IMR-90 (cell line): ENCODE results near the gene RMDN2. TPM values are rescaled to one million over a fixed set of nuclear protein-coding genes. Genes with fewer than 3 reads are reported as not detected.
A peak's percentile ranks its signal among the peaks of the same experiment; 100 is the strongest.

ENCODE experiments used
- ATAC-seq: fragments of 200-7000 bp; cut with Tn5 transposase; 2 replicates; pipeline ENCODE4 v1.9.1; 2020; ENCODE audit warnings: low read depth, mild to moderate bottlenecking, moderate library complexity
- BruUV-seq: library from RNA; stranded (reverse); fragments of 400-500 nt; replicated peaks from 2 replicates; lab custom pipeline; 2021; lab: Mats Ljungman, UMichigan
- CTCF ChIA-PET: fragments of 300-600 bp; formaldehyde crosslinking; extraction: SDS; loops from one replicate; lab custom pipeline; 2021; ENCODE audit warnings: antibody characterized with exemption; lab: Yijun Ruan, JAX
- POLR2A ChIA-PET: fragments of 300-600 bp; sonication (Branson Sonifier 250); formaldehyde crosslinking; loops from one replicate; lab custom pipeline; 2022; ENCODE audit warnings: antibody characterized with exemption; ENCODE audit not compliant: unreplicated experiment; lab: Charles Lee
- DNase-seq: peaks from one replicate; pipeline ENCODE4 v3.0.0; 2013
- H2AFZ ChIP-seq: replicated peaks from 2 replicates; pipeline ENCODE3; 2013; ENCODE audit warnings: low read length, mild to moderate bottlenecking; ENCODE audit not compliant: poor library complexity
- H2AK5ac ChIP-seq: 2 replicates; pipeline ENCODE4 v1.6.1; 2013; ENCODE audit warnings: low read depth, low read length, inconsistent platforms
- H2AK9ac ChIP-seq: replicated peaks from 2 replicates; pipeline ENCODE3; 2013; ENCODE audit warnings: mild to moderate bottlenecking, low read depth, low read length, moderate library complexity; ENCODE audit not compliant: poor library complexity
- H2BK120ac ChIP-seq: 2 replicates; pipeline ENCODE4 v1.6.1; 2013; ENCODE audit warnings: low read depth, low read length, inconsistent platforms
- H2BK15ac ChIP-seq: 3 replicates; pipeline ENCODE4 v1.6.1; 2013; ENCODE audit warnings: low read depth, low read length, inconsistent platforms
- H2BK20ac ChIP-seq: 2 replicates; pipeline ENCODE4 v1.6.1; 2013; ENCODE audit warnings: low read depth, mild to moderate bottlenecking, inconsistent platforms, low read length, moderate library complexity
- H2BK5ac ChIP-seq: 2 replicates; pipeline ENCODE4 v1.6.1; 2013; ENCODE audit warnings: mild to moderate bottlenecking, low read depth, low read length, inconsistent platforms; ENCODE audit not compliant: poor library complexity, severe bottlenecking
- H3K14ac ChIP-seq: replicated peaks from 2 replicates; pipeline ENCODE4 v1.6.1; 2013; ENCODE audit warnings: low read depth, low read length, inconsistent platforms
- H3K18ac ChIP-seq: 2 replicates; pipeline ENCODE4 v1.6.1; 2013; ENCODE audit warnings: low read depth, low read length, control low read depth
- H3K23ac ChIP-seq: 2 replicates; pipeline ENCODE4 v1.6.1; 2013; ENCODE audit warnings: low read depth, low read length, inconsistent platforms
- H3K27ac ChIP-seq: 2 replicates; pipeline ENCODE4 v1.5.1; 2013; ENCODE audit warnings: mild to moderate bottlenecking, control low read depth, low read length; ENCODE audit not compliant: insufficient read depth
- H3K27me3 ChIP-seq: 2 replicates; pipeline ENCODE4 v1.6.1; 2013; ENCODE audit warnings: low read length; ENCODE audit not compliant: control insufficient read depth, insufficient read depth
- H3K36me3 ChIP-seq: 2 replicates; pipeline ENCODE4 v1.6.1; 2013; ENCODE audit warnings: low read length, mixed read lengths; ENCODE audit not compliant: control insufficient read depth, insufficient read depth
- H3K4ac ChIP-seq: 2 replicates; pipeline ENCODE4 v1.6.1; 2013; ENCODE audit warnings: low read depth, low read length, inconsistent platforms
- H3K4me1 ChIP-seq: 2 replicates; pipeline ENCODE4 v1.6.1; 2013; ENCODE audit warnings: low read length, mixed read lengths; ENCODE audit not compliant: control insufficient read depth, insufficient read depth
- H3K4me2 ChIP-seq: 2 replicates; pipeline ENCODE4 v1.6.1; 2013; ENCODE audit warnings: low read depth, mild to moderate bottlenecking, control low read depth, low read length, moderate library complexity
- H3K4me3 ChIP-seq: 2 replicates; pipeline ENCODE4 v1.5.1; 2013; ENCODE audit warnings: low read depth, mild to moderate bottlenecking, control low read depth, low read length, moderate library complexity; ENCODE audit not compliant: insufficient read depth
- H3K56ac ChIP-seq: 2 replicates; pipeline ENCODE4 v1.6.1; 2013; ENCODE audit warnings: low read length, inconsistent platforms; ENCODE audit not compliant: insufficient read depth; ENCODE audit errors: extremely low read depth
- H3K79me1 ChIP-seq, 2 experiments: 2 replicates each; pipeline ENCODE4 v1.6.1; 2013; ENCODE audit warnings: low read length in 2 of 2, inconsistent platforms in 1 of 2, low read depth in 1 of 2
- H3K9ac ChIP-seq: 2 replicates; pipeline ENCODE4 v1.6.1; 2013; ENCODE audit warnings: low read depth, low read length, control low read depth
- H3K9me1 ChIP-seq: 2 replicates; pipeline ENCODE4 v1.6.1; 2013; ENCODE audit warnings: low read length, inconsistent platforms; ENCODE audit not compliant: insufficient read depth
- H3K9me3 ChIP-seq: 2 replicates; pipeline ENCODE4 v1.6.1; 2013; ENCODE audit warnings: low read length; ENCODE audit not compliant: control insufficient read depth, insufficient read depth
- H4K20me1 ChIP-seq: 2 replicates; pipeline ENCODE4 v1.6.1; 2013; ENCODE audit warnings: low read length, inconsistent platforms; ENCODE audit not compliant: insufficient read depth
- H4K5ac ChIP-seq: 2 replicates; pipeline ENCODE4 v1.6.1; 2013; ENCODE audit warnings: mild to moderate bottlenecking, low read depth, low read length, control low read depth
- H4K8ac ChIP-seq, 2 experiments: 2 replicates each; pipeline ENCODE4 v1.6.1; 2013; ENCODE audit warnings: low read depth in 2 of 2, low read length in 2 of 2, control low read depth in 1 of 2, inconsistent platforms in 1 of 2
- H4K91ac ChIP-seq: 2 replicates; pipeline ENCODE4 v1.6.1; 2013; ENCODE audit warnings: low read depth, low read length, inconsistent platforms; ENCODE audit not compliant: insufficient read depth
- BHLHE40 ChIP-seq: fragments of 150-350 bp; IDR thresholded peaks from 2 replicates; pipeline ENCODE4 v1.6.1; 2016; ENCODE audit warnings: mild to moderate bottlenecking, low read depth, low read length
- CEBPB ChIP-seq: IDR thresholded peaks from 2 replicates; pipeline ENCODE4 v1.6.1; 2012; ENCODE audit warnings: low read depth, low read length, improper control_type of control experiment
- CHD1 ChIP-seq: IDR thresholded peaks from 2 replicates; pipeline ENCODE4 v1.6.1; 2012; ENCODE audit warnings: low read depth, low read length, improper control_type of control experiment
- CTCF ChIP-seq: conservative IDR thresholded peaks from 2 replicates; pipeline ENCODE4 v1.5.1; 2012; ENCODE audit warnings: mild to moderate bottlenecking, low read depth, low read length, improper control_type of control experiment
- FOS ChIP-seq: fragments of 150-350 bp; IDR thresholded peaks from 2 replicates; pipeline ENCODE4 v1.6.1; 2016; ENCODE audit warnings: low read depth, low read length
- MAFK ChIP-seq: IDR thresholded peaks from 2 replicates; pipeline ENCODE4 v1.6.1; 2012; ENCODE audit warnings: low read depth, low read length, improper control_type of control experiment
- MAZ ChIP-seq: IDR thresholded peaks from 2 replicates; pipeline ENCODE4 v1.6.1; 2012; ENCODE audit warnings: low read depth, mild to moderate bottlenecking, low read length, improper control_type of control experiment, moderate library complexity, borderline replicate concordance
- MXI1 ChIP-seq: IDR thresholded peaks from 2 replicates; pipeline ENCODE4 v1.6.1; 2012; ENCODE audit warnings: low read depth, mild to moderate bottlenecking, low read length, moderate library complexity, borderline replicate concordance
- NFE2L2 ChIP-seq: fragments of 150-350 bp; IDR thresholded peaks from 2 replicates; pipeline ENCODE4 v1.6.1; 2016; ENCODE audit warnings: low read depth, mild to moderate bottlenecking, low read length
- POLR2A ChIP-seq: IDR thresholded peaks from 2 replicates; pipeline ENCODE4 v1.6.1; 2012; ENCODE audit warnings: mild to moderate bottlenecking, low read depth, low read length
- RAD21 ChIP-seq: IDR thresholded peaks from 2 replicates; pipeline ENCODE4 v1.6.1; 2012; ENCODE audit warnings: low read length, improper control_type of control experiment
- RCOR1 ChIP-seq: IDR thresholded peaks from 2 replicates; pipeline ENCODE4 v1.6.1; 2012; ENCODE audit warnings: mild to moderate bottlenecking, low read length, improper control_type of control experiment; ENCODE audit not compliant: insufficient replicate concordance
- RFX5 ChIP-seq: IDR thresholded peaks from 2 replicates; pipeline ENCODE4 v1.8.0; 2012; ENCODE audit warnings: low read depth, mild to moderate bottlenecking, low read length, moderate library complexity
- SMC3 ChIP-seq: fragments of 150-350 bp; IDR thresholded peaks from 2 replicates; pipeline ENCODE4 v1.6.1; 2016; ENCODE audit warnings: low read depth, mild to moderate bottlenecking, antibody characterized with exemption, low read length, moderate library complexity
- USF2 ChIP-seq: fragments of 150-350 bp; IDR thresholded peaks from 2 replicates; pipeline ENCODE4 v1.6.1; 2017; ENCODE audit warnings: mild to moderate bottlenecking, antibody characterized with exemption, low read length, low read depth
- WGBS, 2 experiments: methylation state at CpG; one replicate each; pipeline versions ENCODE4 v1.1.5 to v1.1.7; 2013; ENCODE audit warnings: missing lambda C conversion rate in 2 of 2; ENCODE audit not compliant: insufficient read length in 1 of 2; ENCODE audit errors: extremely low coverage in 2 of 2; 5-methylcytosine and 5-hydroxymethylcytosine counted together
- dilution Hi-C: fragments of 300-500 bp; cut with HindIII; formaldehyde crosslinking; loops from one replicate; pipeline ENCODE4 v1.14.3; 2018; ENCODE audit warnings: low sequenced_read_pairs; ENCODE audit not compliant: unreplicated experiment
- in situ Hi-C: fragments of 300-500 bp; cut with MboI; formaldehyde crosslinking; loops from 3 replicates; pipeline ENCODE4 v1.14.3; 2019; ENCODE audit warnings: low sequenced_read_pairs, inconsistent platforms, mixed read lengths
- intact Hi-C: fragments of 100-400 bp; cut with micrococcal nuclease; formaldehyde crosslinking; loops from 2 replicates; pipeline ENCODE4 v1.10.0; 2022
- polyA plus RNA-seq, 3 experiments: library from polyadenylated mRNA; depleted of rRNA; stranded (reverse); fragments of >200 nt; gene quantifications; 2 replicates each; pipeline ENCODE4 v1.2.3, GENCODE V29; 2012; ENCODE audit warnings: low replicate concordance in 1 of 3
- total RNA-seq: library from RNA; depleted of rRNA; stranded (reverse); fragments of >200 nt; gene quantifications from 2 replicates; pipeline ENCODE4 v1.2.3, GENCODE V29; 2012
- TF ChIP-seq, protein P1 (sequence below): fragments of 150-350 bp; IDR thresholded peaks from 2 replicates; pipeline ENCODE4 v1.6.1; 2016; ENCODE audit warnings: low read depth, mild to moderate bottlenecking, low read length, moderate library complexity, borderline replicate concordance

Gene RMDN2
- total and polyA plus RNA-seq, 2 of the 4 experiments (the other 2 are of a cell fraction) = 2.3 to 3.0 TPM

- no peak overlapping the region; the same call in 1 of the 2 replicates for H3K4ac ChIP-seq
- no peak overlapping the region; the same call in 2 of the 3 replicates for H2BK15ac ChIP-seq
- no peak overlapping the region for H2BK120ac ChIP-seq
- no CpG with 5 or more reads among the region's 6 CpGs for WGBS, 2 experiments
- no peak overlapping the region for H3K18ac ChIP-seq
- H4K91ac ChIP-seq = no peak overlapping the region
- H3K14ac ChIP-seq = no peak overlapping the region
- no peak overlapping the region for H2BK20ac ChIP-seq
- H3K27ac ChIP-seq = no peak overlapping the region; the same call in 1 of the 2 replicates
- in situ Hi-C loops (no loop called here), intact Hi-C loops (no loop called here), dilution Hi-C loops (no loop called here)
- no TSS peak for BruUV-seq
- H4K8ac ChIP-seq = no peak overlapping the region; a peak in 1 of 4 replicates
- CTCF ChIA-PET = no interaction called here
- no peak overlapping the region for H2BK5ac ChIP-seq
- H2AFZ ChIP-seq = no peak overlapping the region
- no peak overlapping the region for H2AK9ac ChIP-seq
- no peak overlapping the region; the same call in 1 of the 2 replicates for H3K9ac ChIP-seq
- TF ChIP-seq RAD21 (no peak), MAFK (no peak), POLR2A (no peak), MAZ (no peak), NFE2L2 (no peak), RFX5 (no peak), MXI1 (no peak), FOS (no peak), CTCF (no peak), CHD1 (no peak), USF2 (no peak), CEBPB (no peak), RCOR1 (no peak), BHLHE40 (no peak), SMC3 (no peak)
- TF ChIP-seq, protein P1, sequence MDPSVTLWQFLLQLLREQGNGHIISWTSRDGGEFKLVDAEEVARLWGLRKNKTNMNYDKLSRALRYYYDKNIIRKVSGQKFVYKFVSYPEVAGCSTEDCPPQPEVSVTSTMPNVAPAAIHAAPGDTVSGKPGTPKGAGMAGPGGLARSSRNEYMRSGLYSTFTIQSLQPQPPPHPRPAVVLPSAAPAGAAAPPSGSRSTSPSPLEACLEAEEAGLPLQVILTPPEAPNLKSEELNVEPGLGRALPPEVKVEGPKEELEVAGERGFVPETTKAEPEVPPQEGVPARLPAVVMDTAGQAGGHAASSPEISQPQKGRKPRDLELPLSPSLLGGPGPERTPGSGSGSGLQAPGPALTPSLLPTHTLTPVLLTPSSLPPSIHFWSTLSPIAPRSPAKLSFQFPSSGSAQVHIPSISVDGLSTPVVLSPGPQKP = no peak
- peaks cover 2% of the 10 kb centered on the region; the same call in 1 of the 2 replicates for H3K4me1 ChIP-seq
- peak overlapping the region; percentile 62; the same call in 1 of the 2 replicates for H2AK5ac ChIP-seq
- 0 out of 2 replicates have a peak, but pooled peaks cover 3% of the 10 kb centered on the region for H3K9me1 ChIP-seq
- H3K23ac ChIP-seq = no peak overlapping the region
- H3K4me2 ChIP-seq = no peak overlapping the region
- DNase-seq = no peak
- 0 out of 2 replicates have a peak overlapping the region, but pooled peaks have one; percentile 44 for H4K5ac ChIP-seq
- no peaks in the 10 kb centered on the region for H4K20me1 ChIP-seq
- H3K9me3 ChIP-seq = no peaks in the 10 kb centered on the region
- POLR2A ChIA-PET = no interaction called here
- no peaks in the 10 kb centered on the region for H3K27me3 ChIP-seq
- no peak overlapping the region for H3K56ac ChIP-seq
- no peak for ATAC-seq
- H3K36me3 ChIP-seq = no peaks in the 10 kb centered on the region; the same call in none of the 2 replicates
- H3K4me3 ChIP-seq = no peak overlapping the region
- H3K79me1 ChIP-seq = peaks cover 7 to 18% of the 10 kb centered on the region in 2 experiments; a peak in 3 of 4 replicates
Observed at GRCh38 chr2:37926635-37927034, 1.5 kb downstream of the RMDN2 start.
